Spleen (tissue), 11 donors: ENCODE results near the gene PNMA6E. TPM values are rescaled to one million over a fixed set of nuclear protein-coding genes. Genes with fewer than 3 reads are reported as not detected.

Experiments used
- DNase-seq: peaks from one replicate; pipeline ENCODE4 v3.0.0-alpha.2; 2020
- H3K27ac ChIP-seq, 8 donors: fragments of 200-600 bp; sonication (generic) in 7 of 8; 1 replicate in 4 of 8; 2 replicates in 4 of 8; pipeline versions ENCODE4 v1.5.0 to v1.8.0; 2016 to 2021; ENCODE audit warnings: inconsistent platforms in 4 of 8, mild to moderate bottlenecking in 4 of 8, moderate library complexity in 1 of 8
- H3K27me3 ChIP-seq, 7 donors: fragments of 200-600 bp; sonication (generic) in 6 of 7; replicated peaks in 1 of 7; 1 replicate in 4 of 7; 2 replicates in 3 of 7; pipeline versions ENCODE4 v1.5.0 to v1.8.0; 2016 to 2021; ENCODE audit warnings: inconsistent platforms in 3 of 7, mild to moderate bottlenecking in 1 of 7
- H3K36me3 ChIP-seq, 6 donors: fragments of 200-600 bp; sonication (generic) in 5 of 6; 1 replicate in 4 of 6; 2 replicates in 2 of 6; pipeline versions ENCODE4 v1.5.0 to v1.8.0; 2016 to 2021; ENCODE audit warnings: inconsistent platforms in 2 of 6
- H3K4me1 ChIP-seq, 6 donors: fragments of 200-600 bp; sonication (generic) in 5 of 6; 1 replicate in 3 of 6; 2 replicates in 3 of 6; pipeline versions ENCODE4 v1.5.0 to v1.8.0; 2016 to 2021; ENCODE audit warnings: inconsistent platforms in 3 of 6
- H3K4me3 ChIP-seq, 8 donors: fragments of 200-600 bp; sonication (generic) in 7 of 8; 1 replicate in 4 of 8; 2 replicates in 4 of 8; pipeline versions ENCODE4 v1.5.0 to v1.8.0; 2016 to 2021; ENCODE audit warnings: inconsistent platforms in 4 of 8, mild to moderate bottlenecking in 4 of 8, moderate library complexity in 2 of 8
- H3K9me3 ChIP-seq, 8 donors: fragments of 200-600 bp; sonication (generic) in 7 of 8; 1 replicate in 4 of 8; 2 replicates in 4 of 8; pipeline versions ENCODE4 v1.5.0 to v1.8.0; 2016 to 2021; ENCODE audit warnings: inconsistent platforms in 4 of 8
- POLR2A ChIP-seq, 3 donors: fragments of 450-650 bp; IDR thresholded peaks; one replicate each; pipeline ENCODE4 v1.5.1; 2017; ENCODE audit warnings: antibody characterized with exemption in 3 of 3, mild to moderate bottlenecking in 1 of 3
- POLR2AphosphoS5 ChIP-seq, 3 donors: sonication (generic); formaldehyde crosslinking; IDR thresholded peaks; one replicate each; pipeline ENCODE4 v1.5.1; 2017; ENCODE audit warnings: antibody characterized with exemption in 3 of 3
- WGBS, 5 donors: extraction: QIAGEN DNeasy Blood & Tissue Kit in 3 of 5; methylation state at CpG; one replicate each; pipeline versions ENCODE4 v1.1.5 to v1.1.7; 2013 to 2018; 5-methylcytosine and 5-hydroxymethylcytosine counted together
- intact Hi-C: fragments of 100-400 bp; cut with DNase I; formaldehyde crosslinking; loops from one replicate; pipeline ENCODE4 v1.15.0; 2023; ENCODE audit warnings: low total_unique reads
- polyA plus RNA-seq, 3 donors: library from polyadenylated mRNA; stranded (reverse); fragments of 200-250 nt; gene quantifications; one replicate each; pipeline ENCODE4 v1.2.1, GENCODE V29; 2013
- total RNA-seq, 7 donors: library from RNA; depleted of rRNA in 3 of 7; stranded (reverse); fragments of >200 nt in 3 of 7; fragmentation: NEBNext Ultra II Directional in 4 of 7; extraction: Animal tissue kit (Norgen Biotek cat#: 25700) in 4 of 7; gene quantifications; one replicate each; pipeline versions ENCODE4 v1.1.0 to v1.2.1, GENCODE V29; 2016 to 2021
- TF ChIP-seq, protein P1 (sequence below), 11 experiments: fragments of 200-600 bp in 7 of 11; fragments of 450-650 bp in 4 of 11; sonication (generic) in 4 of 11; IDR thresholded peaks in 8 of 11; conservative IDR thresholded peaks in 3 of 11; 1 replicate in 7 of 11; 2 replicates in 4 of 11; pipeline versions ENCODE4 v1.4.0 to v1.8.0; 2016 to 2021; ENCODE audit warnings: antibody characterized with exemption in 11 of 11, inconsistent platforms in 4 of 11, mild to moderate bottlenecking in 1 of 11
- donor health status: healthy with polysubstance abuse.
- donor health status: DM: no; HTN: no; CAD: no; lungs with moderate emphysema.
- donor health status: DM: no; HTN: no; CAD: no.
- donor health status: Bipolar disorder and iron deficiency.
- donor health status: healthy.
- donor health status: DM: no; HTN: no; CAD: no.
- donor health status: DM: yes; HTN: yes; CAD: no.

The PNMA6E gene
- total and polyA plus RNA-seq, 10 donors, result not detected

DNA sequence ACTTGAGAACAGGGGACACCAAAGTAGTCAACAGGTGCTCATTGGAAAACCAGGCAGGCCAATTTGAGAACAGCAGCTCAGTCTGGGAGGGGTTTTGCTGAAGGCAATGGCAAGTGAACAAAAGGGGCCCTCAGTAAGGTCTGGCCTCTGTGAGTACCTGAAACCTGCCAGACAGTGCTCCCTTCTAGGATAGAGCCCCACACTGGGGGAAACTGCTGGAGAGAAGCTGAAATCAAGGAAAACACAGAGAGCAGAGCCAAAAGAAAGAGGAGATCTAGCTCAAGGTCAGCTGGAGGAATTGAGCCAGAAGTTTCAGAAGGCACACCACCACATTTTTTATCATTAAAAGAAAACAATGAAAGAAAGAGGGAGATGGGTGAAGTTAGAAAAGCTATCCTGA, 28.2 kb downstream of the PNMA6E start:
- DNase-seq, result no peak
- Histone ChIP-seq H3K9me3 (peaks cover 0 to 9% (median 0%) of the 10 kb centered on the region in 8 donors), H3K36me3 (no peaks in the 10 kb centered on the region), H3K27me3 (peaks cover 0 to 9% (median 0%) of the 10 kb centered on the region in 7 donors), H3K27ac (no peak overlapping the region), H3K4me1 (no peaks in the 10 kb centered on the region), H3K4me3 (no peak overlapping the region)
- TF ChIP-seq POLR2A (IDR thresholded peaks at IDR 0.05), result no peak
- TF ChIP-seq, protein P1, sequence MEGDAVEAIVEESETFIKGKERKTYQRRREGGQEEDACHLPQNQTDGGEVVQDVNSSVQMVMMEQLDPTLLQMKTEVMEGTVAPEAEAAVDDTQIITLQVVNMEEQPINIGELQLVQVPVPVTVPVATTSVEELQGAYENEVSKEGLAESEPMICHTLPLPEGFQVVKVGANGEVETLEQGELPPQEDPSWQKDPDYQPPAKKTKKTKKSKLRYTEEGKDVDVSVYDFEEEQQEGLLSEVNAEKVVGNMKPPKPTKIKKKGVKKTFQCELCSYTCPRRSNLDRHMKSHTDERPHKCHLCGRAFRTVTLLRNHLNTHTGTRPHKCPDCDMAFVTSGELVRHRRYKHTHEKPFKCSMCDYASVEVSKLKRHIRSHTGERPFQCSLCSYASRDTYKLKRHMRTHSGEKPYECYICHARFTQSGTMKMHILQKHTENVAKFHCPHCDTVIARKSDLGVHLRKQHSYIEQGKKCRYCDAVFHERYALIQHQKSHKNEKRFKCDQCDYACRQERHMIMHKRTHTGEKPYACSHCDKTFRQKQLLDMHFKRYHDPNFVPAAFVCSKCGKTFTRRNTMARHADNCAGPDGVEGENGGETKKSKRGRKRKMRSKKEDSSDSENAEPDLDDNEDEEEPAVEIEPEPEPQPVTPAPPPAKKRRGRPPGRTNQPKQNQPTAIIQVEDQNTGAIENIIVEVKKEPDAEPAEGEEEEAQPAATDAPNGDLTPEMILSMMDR (IDR thresholded peaks at IDR 0.05 in 8 of 11, conservative IDR thresholded peaks at IDR 0.05 in 3 of 11), result no peak
- TF ChIP-seq POLR2AphosphoS5 (IDR thresholded peaks at IDR 0.05), result no peak
- intact Hi-C loops, result no loop called here

- intact Hi-C loops, result no loop called here
- Histone ChIP-seq H3K9me3 (no peaks in the 10 kb centered on the region), H3K36me3 (no peaks in the 10 kb centered on the region), H3K4me1 (no peaks in the 10 kb centered on the region), H3K27ac (peak overlapping the region in 5 of 8 donors; percentile 3 to 62 (median 15)), H3K27me3 (peaks cover 0 to 9% (median 0%) of the 10 kb centered on the region in 7 donors), H3K4me3 (no peak overlapping the region)
- WGBS, 5 donors, result 42 to 85% (median 49%) methylated on average over 3 of the region's 3 CpGs
- TF ChIP-seq POLR2AphosphoS5 (IDR thresholded peaks at IDR 0.05), result no peak
- TF ChIP-seq POLR2A (IDR thresholded peaks at IDR 0.05), result no peak
- TF ChIP-seq, protein P1 (IDR thresholded peaks at IDR 0.05 in 8 of 11, conservative IDR thresholded peaks at IDR 0.05 in 3 of 11), result no peak
- no peak for DNase-seq
These were observed 29.9 kb downstream of the PNMA6E start for GRCh38 chrX:153371256-153371655.

DNA sequence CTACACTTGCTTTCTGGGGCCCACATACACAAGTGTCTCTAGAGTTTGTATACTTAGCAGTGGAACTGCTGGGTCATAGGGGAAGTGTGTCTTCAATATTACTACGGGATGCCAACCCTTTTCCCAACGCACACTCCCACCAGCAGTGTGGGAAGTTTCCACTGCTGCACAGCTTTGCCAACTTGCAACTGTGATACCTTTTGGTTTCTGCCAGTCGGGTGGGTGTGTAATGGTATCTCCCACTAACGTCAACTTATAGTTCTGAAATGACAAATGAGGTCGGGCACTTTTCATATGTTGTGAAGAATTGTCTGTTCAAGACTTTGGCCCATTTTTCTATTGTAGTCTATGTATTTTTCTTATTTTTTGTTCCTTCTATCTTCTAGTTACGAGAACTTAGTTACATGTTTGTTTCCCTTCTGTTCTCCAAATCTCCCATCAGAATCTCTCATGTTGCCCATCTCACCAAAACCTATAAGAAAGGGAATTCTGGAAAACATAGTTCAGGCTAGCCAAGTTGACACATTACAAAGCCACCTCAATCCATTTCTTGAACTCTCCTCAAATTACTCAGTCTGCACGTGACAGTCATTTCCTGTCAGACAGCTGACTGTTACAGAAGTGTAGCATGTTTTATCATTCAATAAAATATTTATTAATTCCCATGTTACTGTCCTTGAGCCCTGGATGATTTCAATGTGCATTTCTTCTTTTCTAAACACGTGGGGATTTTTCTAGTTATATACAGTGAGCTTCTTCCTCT, 30.7 kb downstream of the PNMA6E start:
- TF ChIP-seq POLR2AphosphoS5 (IDR thresholded peaks at IDR 0.05) (no peak), POLR2A (IDR thresholded peaks at IDR 0.05) (no peak)
- TF ChIP-seq, protein P1 (IDR thresholded peaks at IDR 0.05 in 8 of 11, conservative IDR thresholded peaks at IDR 0.05 in 3 of 11), result no peak
- Histone ChIP-seq H3K9me3 (no peaks in the 10 kb centered on the region), H3K27ac (peak overlapping the region in 4 of 8 donors; percentile 10 to 62 (median 22)), H3K4me3 (no peak overlapping the region), H3K27me3 (peaks cover 0 to 9% (median 2%) of the 10 kb centered on the region in 7 donors), H3K36me3 (no peaks in the 10 kb centered on the region), H3K4me1 (no peaks in the 10 kb centered on the region)
- intact Hi-C loops, result no loop called here
- DNase-seq, result no peak
- 48 to 67% (median 58%) methylated on average over 6 to 8 of the region's 8 CpGs for WGBS, 5 donors

DNA sequence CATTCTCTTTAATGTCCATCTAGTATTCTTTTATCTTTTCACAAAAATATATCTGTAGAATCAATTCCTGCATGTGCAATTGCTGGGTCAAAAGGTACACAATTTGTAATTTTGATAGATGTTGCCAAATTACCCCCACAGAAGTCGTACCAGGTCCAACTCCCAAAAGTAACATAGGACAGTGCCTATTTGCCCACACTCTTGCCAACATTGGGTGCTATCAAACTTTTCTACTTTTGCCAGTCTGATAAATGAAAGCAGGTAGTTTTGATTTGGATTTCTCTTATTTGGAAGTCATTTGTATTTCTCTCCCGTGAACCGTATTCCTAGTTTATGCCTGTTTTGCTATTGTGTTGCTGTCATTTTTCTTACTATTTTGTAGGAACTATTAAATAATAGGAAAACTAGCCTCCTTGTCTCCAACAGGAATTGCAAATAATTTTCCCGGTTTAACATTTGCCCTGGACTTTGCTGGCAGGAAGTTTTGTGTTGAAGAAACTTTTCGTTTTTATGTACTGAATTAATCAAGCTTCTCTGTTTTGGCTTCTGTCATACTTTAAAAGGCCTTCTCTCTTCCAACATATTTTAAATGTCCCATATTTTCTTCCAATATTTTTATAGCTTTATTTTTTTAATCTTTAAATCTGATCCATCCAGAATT, 34.1 kb downstream of the PNMA6E start:
- no peak for DNase-seq

More for the DNA sequence above, 34.1 kb downstream of the PNMA6E start:
- Histone ChIP-seq H3K36me3 (no peaks in the 10 kb centered on the region), H3K27ac (no peak overlapping the region), H3K9me3 (no peaks in the 10 kb centered on the region), H3K4me1 (no peaks in the 10 kb centered on the region), H3K27me3 (peaks cover 0 to 9% (median 2%) of the 10 kb centered on the region in 7 donors), H3K4me3 (no peak overlapping the region)
- intact Hi-C loops, result no loop called here
- TF ChIP-seq POLR2AphosphoS5 (IDR thresholded peaks at IDR 0.05), result no peak
- no peak for TF ChIP-seq POLR2A (IDR thresholded peaks at IDR 0.05)
- TF ChIP-seq, protein P1 (IDR thresholded peaks at IDR 0.05 in 8 of 11, conservative IDR thresholded peaks at IDR 0.05 in 3 of 11), result no peak
- 70 to 92% (median 78%) methylated on average over 5 of the region's 5 CpGs for WGBS, 5 donors
